ENCODE measurements around the gene MED12. TPM values are rescaled to one million over a fixed set of nuclear protein-coding genes. Genes with fewer than 3 reads are reported as not detected.

The MED12 gene
- 10.1 TPM for total RNA-seq (2013)
- polyA plus RNA-seq (10 to 100 TPM in 1 of 3 donors, 1 to 10 TPM in 2; 2.4 to 17.8 (median 5.0) TPM), polyA minus RNA-seq (22.2 and 23.7 TPM in 2 replicates), total RNA-seq (37.9 to 118 (median 56.9) reads per million in 11 experiments)

GRCh38 chrX:71118032-71118984 is at the start of gene MED12:
Gene MED12, plus strand, starts transcription at chrX:71118596. Its CDS starts 159 bp downstream, at chrX:71118755.
- peak within 1 kb of the TSS; percentile 79 to 86 for H3K27ac ChIP-seq (ENCODE audit: low read depth in 1 of 2, low read length in 2 of 2)
- Mint-ChIP-seq H3K27ac (peak within 1 kb of the TSS; percentile 75 to 96 (median 89)), H3K9me3 (peaks cover 0 to 5% (median 2%) of the 10 kb centered on the region in 7 donors), H3K4me3 (peak within 1 kb of the TSS; percentile 79 to 86), H3K27me3 (ENCODE audit: low read depth in 3 of 3) (peaks cover 0 to 4% (median 0%) of the 10 kb centered on the region in 3 donors), H3K4me1 (peaks cover 14% of the 10 kb centered on the region), H3K36me3 (peaks cover 23 to 27% of the 10 kb centered on the region in 2 donors)
- no peaks in the 10 kb centered on the region for H3K9me3 ChIP-seq (replicated peaks in 1 of 2; ENCODE audit: control insufficient read depth in 1 of 2, insufficient read depth in 1 of 2, low read length in 2 of 2)
- intact Hi-C loops (cut with micrococcal nuclease), result loop anchor here in 1 of 2 donors (2.0 to 5.0 kb wide), 2 partner anchors 16 to 64 kb away; no protein-coding TSS in a partner anchor
- no peak for TF ChIP-seq CTCF (IDR thresholded peaks at IDR 0.05)
- peak within 1 kb of the TSS; percentile 90 for H3K9ac ChIP-seq (ENCODE audit: insufficient read depth, low read length, poor library complexity, severe bottlenecking)
- H3K4me3 ChIP-seq (replicated peaks in 1 of 3; ENCODE audit: low read depth in 2 of 3, low read length in 3 of 3), result peak within 1 kb of the TSS; percentile 81 to 89 (median 86)
- H3K4me2 ChIP-seq (replicated peaks; ENCODE audit: extremely low read depth, low read length, poor library complexity, severe bottlenecking), result peak within 1 kb of the TSS; percentile 68
- H3K27me3 ChIP-seq (ENCODE audit: control insufficient read depth in 2 of 2, insufficient read depth in 2 of 2, low read length in 2 of 2), result no peaks in the 10 kb centered on the region
- no peaks in the 10 kb centered on the region for H4K20me1 ChIP-seq (ENCODE audit: insufficient read depth, low read length)
- H3K36me3 ChIP-seq (replicated peaks in 1 of 2; ENCODE audit: control insufficient read depth in 1 of 2, insufficient read depth in 2 of 2, low read length in 2 of 2), result peaks cover 25 to 35% of the 10 kb centered on the region in 2 donors
- peaks cover 5% of the 10 kb centered on the region for H3K79me2 ChIP-seq (ENCODE audit: insufficient read depth, low read length)
- 0% methylated on average over 24 of the region's 56 CpGs for WGBS (ENCODE audit: insufficient coverage)
- H2AFZ ChIP-seq (ENCODE audit: insufficient read depth, low read depth, low read length, poor library complexity, severe bottlenecking), result peak within 1 kb of the TSS; percentile 76
- H3K4me1 ChIP-seq (ENCODE audit: control insufficient read depth in 1 of 2, insufficient read depth in 2 of 2, low read length in 2 of 2), result peaks cover 18 to 19% of the 10 kb centered on the region in 2 donors
- peak; percentile 48 to 65 (median 56) for DNase-seq

- peaks cover 0 to 6% (median 5%) of the 10 kb centered on the region in 7 donors for H3K9me3 Mint-ChIP-seq
- Histone ChIP-seq H3K27me3 (ENCODE audit: control insufficient read depth in 2 of 2, insufficient read depth in 2 of 2, low read length in 2 of 2) (no peaks in the 10 kb centered on the region), H2AFZ (ENCODE audit: insufficient read depth, low read depth, low read length, poor library complexity, severe bottlenecking) (no peak overlapping the region), H3K36me3 (replicated peaks in 1 of 2; ENCODE audit: control insufficient read depth in 1 of 2, insufficient read depth in 2 of 2, low read length in 2 of 2) (no peaks in the 10 kb centered on the region), H3K79me2 (ENCODE audit: insufficient read depth, low read length) (peaks cover 23% of the 10 kb centered on the region), H3K9ac (ENCODE audit: insufficient read depth, low read length, poor library complexity, severe bottlenecking) (no peak overlapping the region), H3K27ac (ENCODE audit: low read depth in 1 of 2, low read length in 2 of 2) (no peak overlapping the region), H3K9me3 (replicated peaks in 1 of 2; ENCODE audit: control insufficient read depth in 1 of 2, insufficient read depth in 1 of 2, low read length in 2 of 2) (no peaks in the 10 kb centered on the region), H3K4me2 (replicated peaks; ENCODE audit: extremely low read depth, low read length, poor library complexity, severe bottlenecking) (no peak overlapping the region), H3K4me3 (replicated peaks in 1 of 3; ENCODE audit: low read depth in 2 of 3, low read length in 3 of 3) (no peak overlapping the region), H3K4me1 (ENCODE audit: control insufficient read depth in 1 of 2, insufficient read depth in 2 of 2, low read length in 2 of 2) (peaks cover 17 to 22% of the 10 kb centered on the region in 2 donors), H4K20me1 (ENCODE audit: insufficient read depth, low read length) (no peaks in the 10 kb centered on the region)
- H3K27ac Mint-ChIP-seq, result no peak overlapping the region
- intact Hi-C loops (cut with micrococcal nuclease), result no loop called here
- WGBS (ENCODE audit: insufficient coverage), result 90% methylated on average over 2 of the region's 5 CpGs
- H3K27me3 Mint-ChIP-seq (ENCODE audit: low read depth in 3 of 3), result peaks cover 0 to 9% (median 0%) of the 10 kb centered on the region in 3 donors
- DNase-seq, result no peak
- TF ChIP-seq CTCF (IDR thresholded peaks at IDR 0.05), result no peak
- H3K4me1 Mint-ChIP-seq, result peaks cover 28% of the 10 kb centered on the region
- no peak overlapping the region for H3K4me3 Mint-ChIP-seq
- peaks cover 3 to 5% of the 10 kb centered on the region in 2 donors for H3K36me3 Mint-ChIP-seq
Measured at GRCh38 chrX:71070531-71070930, 47.9 kb upstream of the MED12 start.
